Peyer's patch (tissue), 4 donors: ENCODE data around the gene C15orf39.

Experiments used
- POLR2A ChIP-seq, 2 donors: fragments of 450-650 bp; IDR thresholded peaks; one replicate each; pipeline ENCODE4 v1.5.1; 2017; ENCODE audit warnings: antibody characterized with exemption in 2 of 2, mild to moderate bottlenecking in 2 of 2, moderate library complexity in 2 of 2
- TF ChIP-seq, protein P1 (sequence below), 6 experiments: fragments of 450-650 bp in 4 of 6; fragments of 200-600 bp in 2 of 6; sonication (generic) in 1 of 6; IDR thresholded peaks; one replicate each; pipeline ENCODE4 v1.5.1; 2017 to 2019; ENCODE audit warnings: antibody characterized with exemption in 6 of 6, mild to moderate bottlenecking in 3 of 6, moderate library complexity in 1 of 6

DNA sequence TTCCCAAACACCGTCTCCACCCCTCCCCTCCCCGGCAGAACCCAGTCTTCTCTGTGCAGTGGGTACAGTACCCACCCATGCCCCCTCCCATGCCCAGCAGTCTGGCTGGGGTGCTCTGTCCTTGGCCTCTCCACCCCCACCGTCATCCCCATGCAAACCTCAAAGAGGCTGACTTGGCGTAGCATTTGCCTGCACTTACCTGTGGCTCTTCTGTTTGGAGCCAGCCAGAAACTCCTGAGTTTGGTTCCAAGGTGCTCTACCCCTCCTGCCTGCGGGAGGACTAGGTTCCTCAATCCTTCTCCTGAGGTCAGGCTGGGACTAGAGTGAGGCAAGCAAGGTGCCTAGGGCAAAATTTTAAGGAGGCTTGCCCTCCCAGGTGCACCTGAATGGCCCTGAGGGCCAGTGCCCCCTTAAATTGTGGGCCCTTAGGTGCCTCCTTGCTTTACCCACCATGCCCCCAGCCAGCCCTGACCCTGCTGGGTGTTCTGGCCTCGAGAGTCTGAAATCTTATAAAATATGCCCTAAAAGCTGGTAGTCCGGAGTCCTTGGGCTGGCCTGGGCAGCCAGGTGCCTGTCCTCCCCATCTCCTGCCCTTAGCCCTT, 47.1 kb upstream of the C15orf39 start:
- TF ChIP-seq, protein P1, sequence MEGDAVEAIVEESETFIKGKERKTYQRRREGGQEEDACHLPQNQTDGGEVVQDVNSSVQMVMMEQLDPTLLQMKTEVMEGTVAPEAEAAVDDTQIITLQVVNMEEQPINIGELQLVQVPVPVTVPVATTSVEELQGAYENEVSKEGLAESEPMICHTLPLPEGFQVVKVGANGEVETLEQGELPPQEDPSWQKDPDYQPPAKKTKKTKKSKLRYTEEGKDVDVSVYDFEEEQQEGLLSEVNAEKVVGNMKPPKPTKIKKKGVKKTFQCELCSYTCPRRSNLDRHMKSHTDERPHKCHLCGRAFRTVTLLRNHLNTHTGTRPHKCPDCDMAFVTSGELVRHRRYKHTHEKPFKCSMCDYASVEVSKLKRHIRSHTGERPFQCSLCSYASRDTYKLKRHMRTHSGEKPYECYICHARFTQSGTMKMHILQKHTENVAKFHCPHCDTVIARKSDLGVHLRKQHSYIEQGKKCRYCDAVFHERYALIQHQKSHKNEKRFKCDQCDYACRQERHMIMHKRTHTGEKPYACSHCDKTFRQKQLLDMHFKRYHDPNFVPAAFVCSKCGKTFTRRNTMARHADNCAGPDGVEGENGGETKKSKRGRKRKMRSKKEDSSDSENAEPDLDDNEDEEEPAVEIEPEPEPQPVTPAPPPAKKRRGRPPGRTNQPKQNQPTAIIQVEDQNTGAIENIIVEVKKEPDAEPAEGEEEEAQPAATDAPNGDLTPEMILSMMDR (IDR thresholded peaks at IDR 0.05) = no peak
- no peak for TF ChIP-seq POLR2A (IDR thresholded peaks at IDR 0.05)
